ENCODE measurements around the gene SKAP1.
A peak's percentile ranks its signal among the peaks of the same experiment; 100 is the strongest.
"Not testable (repeated sequence)": the region's sequence is repeated elsewhere in the genome, so short reads cannot be mapped to it uniquely, and the experiment has no call there.

SKAP1 gene

GRCh38 chr17:48363161-48363560 lies 66.9 kb downstream of the SKAP1 start:
- peak in 1 of 2 experiments; percentile 15 for DNase-seq

- not testable (repeated sequence) for DNase-seq
Observed at GRCh38 chr17:48360861-48361633, 69.0 kb downstream of the SKAP1 start.

- no peak for DNase-seq
Observed at GRCh38 chr17:48357779-48358602, 72.0 kb downstream of the SKAP1 start.

DNA sequence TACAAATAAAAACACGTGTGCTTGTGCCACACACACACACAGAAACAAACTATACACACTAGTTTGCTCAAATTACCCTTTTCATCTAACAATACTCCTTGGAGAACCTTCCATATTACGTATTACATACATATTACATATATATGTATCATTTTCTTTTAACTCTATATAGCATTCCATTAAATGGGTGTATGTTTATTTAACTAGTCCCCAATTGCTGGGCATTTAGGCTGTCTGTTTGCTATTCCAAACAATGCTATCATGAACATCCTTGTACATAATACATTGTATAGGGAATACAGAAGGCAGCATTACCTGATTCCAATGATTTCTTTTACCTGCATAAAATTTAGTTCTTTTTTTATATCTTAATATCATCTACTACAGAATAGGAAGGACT lies 73.1 kb downstream of the SKAP1 start:
- DNase-seq = no peak

DNA sequence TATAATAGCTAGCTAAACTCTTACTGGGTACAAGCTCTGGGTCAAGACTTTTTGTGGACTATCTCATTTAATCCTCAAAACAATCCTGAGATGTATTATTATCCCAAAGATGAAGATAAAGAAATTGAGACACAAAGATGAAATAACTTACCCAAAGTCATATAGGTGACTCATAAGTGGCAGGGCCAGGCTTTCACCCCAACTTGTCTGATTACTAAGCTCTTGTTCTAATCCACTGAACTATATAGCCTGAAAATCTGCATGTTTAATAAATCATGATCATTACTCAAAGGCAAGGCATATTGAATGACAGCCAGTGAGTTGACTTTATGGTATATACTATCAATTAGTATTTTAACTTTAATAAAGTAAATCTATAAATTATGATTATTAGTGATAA lies 77.4 kb downstream of the SKAP1 start:
- no peak for DNase-seq

DNA sequence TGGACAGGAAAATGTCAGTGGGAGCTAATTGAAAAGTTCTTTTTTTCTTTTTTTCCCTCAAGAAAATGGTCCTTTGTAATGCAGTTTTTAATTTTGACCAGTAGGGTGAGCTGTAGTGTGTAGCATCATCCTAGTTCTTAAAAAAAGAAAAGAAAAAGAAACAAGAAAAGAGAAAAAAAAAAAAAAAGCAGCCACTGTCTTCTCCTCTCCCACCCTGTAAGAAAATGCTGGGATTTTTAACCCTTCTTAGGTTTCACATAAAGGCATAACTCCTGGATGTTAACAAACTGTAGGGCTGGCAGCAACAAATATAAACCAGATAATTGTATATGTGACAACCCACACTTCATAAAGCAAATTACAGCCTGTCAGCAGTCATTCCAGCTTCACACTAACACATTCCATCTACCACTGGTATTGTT lies 78.1 kb downstream of the SKAP1 start:
- peak; percentile 55 to 69 for DNase-seq

DNA sequence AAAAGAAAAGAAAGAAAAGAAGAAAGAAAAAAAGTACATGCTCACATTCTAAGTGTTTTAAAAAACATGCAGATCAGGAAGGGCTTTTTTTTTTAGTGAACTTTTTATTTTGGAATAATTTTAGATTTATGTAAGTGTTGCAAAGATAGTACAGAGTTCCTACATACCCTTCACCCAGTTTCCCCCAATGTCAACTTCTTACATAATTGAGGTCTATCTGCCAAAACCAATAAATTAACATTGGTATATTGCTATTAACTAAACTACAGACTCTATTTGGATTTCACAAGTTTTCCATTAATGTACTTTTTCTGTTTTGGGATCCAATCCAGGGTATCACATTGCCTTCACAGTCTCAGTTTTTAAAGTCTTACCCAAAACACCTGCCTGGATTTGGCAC lies 81.7 kb downstream of the SKAP1 start:
- no peak for DNase-seq

- no peak for DNase-seq
Observed at GRCh38 chr17:48347177-48347576, 82.8 kb downstream of the SKAP1 start.

GRCh38 chr17:48344251-48344650 lies 85.8 kb downstream of the SKAP1 start:
- no peak for DNase-seq

- DNase-seq = no peak
Observed at GRCh38 chr17:48340916-48341315, 89.1 kb downstream of the SKAP1 start.

- no peak for DNase-seq
Observed at GRCh38 chr17:48338720-48339119, 91.3 kb downstream of the SKAP1 start.

- DNase-seq = not testable (repeated sequence)
Observed at GRCh38 chr17:48337903-48338302, 92.1 kb downstream of the SKAP1 start.

DNA sequence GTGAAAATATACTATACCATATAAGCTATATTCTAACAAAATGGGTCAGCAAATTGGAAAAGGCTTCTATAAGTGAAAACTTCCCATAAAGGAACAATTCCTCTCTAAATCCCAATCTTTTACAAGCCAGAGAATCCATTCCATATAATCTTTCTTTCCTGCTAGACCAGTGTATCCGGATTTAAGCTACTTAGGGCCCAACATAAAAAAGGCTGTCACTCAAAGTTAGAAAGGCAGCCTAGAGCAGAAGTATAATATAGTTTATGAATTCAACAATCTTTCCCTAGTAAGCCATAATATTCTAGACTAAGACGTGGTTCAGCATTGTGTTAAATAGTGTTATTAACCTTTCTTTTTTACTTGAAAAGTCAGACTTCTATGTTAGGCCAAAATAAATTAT lies 93.0 kb downstream of the SKAP1 start:
- no peak for DNase-seq

DNA sequence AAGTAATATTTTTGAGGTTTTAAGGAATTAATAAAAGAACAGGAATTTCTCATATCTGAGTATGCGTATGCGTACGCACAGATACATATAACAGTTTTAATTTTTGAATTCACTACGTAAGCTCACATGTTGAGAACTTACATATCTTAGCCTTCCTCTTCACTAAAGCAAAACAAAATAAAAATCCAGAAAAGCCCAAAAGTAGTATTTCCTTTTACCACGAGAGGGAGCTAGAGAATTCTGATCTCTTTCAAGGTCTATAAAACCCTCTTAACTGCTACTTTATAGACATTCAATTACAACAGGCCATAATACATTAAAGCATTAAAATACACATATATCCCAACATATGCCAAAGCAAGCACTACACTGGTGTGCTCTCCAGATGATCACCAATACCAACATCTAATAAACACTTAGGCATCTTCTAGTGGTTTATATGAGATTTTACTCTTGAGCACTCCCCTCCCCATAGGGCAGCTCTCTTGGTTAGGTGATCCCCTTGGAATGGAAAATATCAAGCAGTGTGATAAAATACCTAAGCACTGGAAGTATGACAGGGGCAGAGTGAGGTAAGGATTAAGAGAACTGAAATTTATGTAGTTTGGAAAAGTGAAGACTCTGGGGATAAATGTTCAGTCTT lies 94.0 kb downstream of the SKAP1 start:
- DNase-seq = peak; percentile 67 to 76

DNA sequence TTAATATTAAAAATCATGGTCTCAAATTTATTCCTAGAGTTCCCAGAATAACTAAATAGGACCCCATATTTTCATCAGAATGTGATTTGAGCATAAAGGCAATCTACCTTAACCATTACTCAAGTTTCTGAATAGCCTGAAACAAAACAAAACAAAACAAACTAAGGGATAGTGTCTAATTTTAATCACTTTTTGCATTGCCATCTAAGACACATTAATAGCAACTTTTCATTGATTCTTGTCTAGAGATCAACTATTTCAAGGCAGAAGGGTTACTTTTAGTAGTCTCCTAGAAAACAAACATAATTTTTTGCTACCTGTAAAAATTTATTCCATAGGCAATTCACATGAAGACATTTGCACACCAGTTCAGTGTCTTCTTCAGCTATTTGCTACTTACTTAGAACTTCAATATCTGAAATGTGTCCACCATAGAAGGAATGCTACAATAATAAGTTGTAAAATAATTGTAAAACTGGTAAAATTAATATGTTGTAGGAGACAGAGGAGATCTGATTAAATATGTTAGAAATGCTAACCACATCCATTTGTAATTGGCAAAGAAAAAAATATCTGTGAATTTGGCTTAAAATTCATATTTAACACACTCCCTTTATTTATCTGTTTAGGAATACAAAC lies 94.7 kb downstream of the SKAP1 start:
- DNase-seq = no peak

DNA sequence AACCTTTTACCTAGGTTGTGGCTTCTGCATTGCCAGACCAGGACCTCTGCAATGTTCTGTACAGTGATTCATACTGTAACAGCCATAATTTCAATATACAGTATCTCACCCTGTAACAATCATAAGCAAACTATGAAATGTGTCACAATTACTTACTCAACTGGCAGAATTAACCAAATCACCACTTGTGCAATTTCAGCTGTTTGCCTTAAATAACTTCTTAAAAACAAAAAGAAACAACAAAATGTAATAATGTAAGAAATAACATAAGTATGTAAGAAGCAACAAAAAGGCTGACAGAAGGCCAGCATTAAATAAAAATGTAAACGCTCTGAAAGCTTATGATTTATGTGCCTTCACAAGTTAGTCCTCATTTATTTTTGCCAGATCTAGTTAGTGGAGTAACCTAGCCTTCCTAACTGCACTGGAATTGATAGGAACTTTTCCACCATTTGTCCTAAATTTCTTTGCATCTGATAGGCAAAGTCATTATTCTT lies 96.9 kb downstream of the SKAP1 start:
- DNase-seq = no peak

- DNase-seq = no peak
Observed at GRCh38 chr17:48330887-48331286, 99.1 kb downstream of the SKAP1 start.

DNA sequence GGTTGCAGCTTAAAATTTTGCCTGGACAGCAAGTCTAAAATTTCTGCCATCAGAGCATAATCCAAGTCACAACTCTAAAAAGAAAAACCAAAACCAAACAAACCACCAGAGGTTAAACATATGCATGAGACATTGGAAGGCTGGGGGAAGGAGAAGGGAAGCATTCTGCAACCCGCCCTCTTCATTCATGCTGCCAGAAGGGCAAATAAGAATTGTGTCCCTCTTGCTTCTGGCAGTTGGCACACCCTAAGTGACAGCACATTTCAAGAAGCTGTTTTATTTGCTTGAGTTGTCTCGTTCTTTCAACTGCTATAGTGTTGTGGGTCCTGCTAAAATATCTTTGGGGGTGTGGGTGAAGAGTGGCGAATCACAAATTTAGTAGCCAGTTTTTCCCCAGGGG lies 99.6 kb downstream of the SKAP1 start:
- no peak for DNase-seq

- DNase-seq = peak in 1 of 2 experiments; percentile 37
Observed at GRCh38 chr17:48328457-48328856, 101.6 kb downstream of the SKAP1 start.

GRCh38 chr17:48326310-48326709 lies 103.7 kb downstream of the SKAP1 start:
- no peak for DNase-seq

- no peak for DNase-seq
Observed at GRCh38 chr17:48322060-48322459, 108.0 kb downstream of the SKAP1 start.

- no peak for DNase-seq
Observed at GRCh38 chr17:48317732-48318131, 112.3 kb downstream of the SKAP1 start.

DNA sequence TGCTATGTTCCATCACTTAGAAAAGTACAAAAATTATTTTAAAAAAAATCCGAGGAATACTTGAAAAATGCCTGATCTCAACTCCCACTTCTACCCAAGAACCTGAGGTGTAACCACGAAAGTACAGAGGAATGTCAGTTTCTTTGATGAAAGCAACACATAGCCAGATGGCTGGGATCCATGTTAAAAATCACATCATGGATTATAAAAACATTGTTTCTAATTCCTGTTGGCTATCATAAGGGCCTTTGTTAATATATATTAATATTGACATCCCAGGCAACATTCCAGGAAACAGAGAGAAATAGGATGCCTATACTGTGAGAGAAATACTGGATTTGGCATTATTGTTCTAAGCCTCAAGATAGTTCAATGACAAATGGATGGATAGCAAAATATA lies 115.3 kb downstream of the SKAP1 start:
- no peak for DNase-seq
